Stimulated activated CD8-positive, alpha-beta memory T cell treated with anti-CD3 and anti-CD28 coated beads, Interleukin-15, amount 100 ng/mL, for 4 hours (primary cell): ENCODE data around the gene CELF4.

Experiments
- DNase-seq, 2 donors: peaks; one replicate each; pipeline ENCODE4 v3.0.0-alpha.2; 2020; ENCODE audit warnings: low read depth in 2 of 2

Gene CELF4

GRCh38 chr18:37565101-37565976, at the start of gene CELF4:
Gene CELF4 (minus strand): TSS chr18:37565798.
- DNase-seq, result no peak

- DNase-seq, result no peak
These were observed 47.6 kb upstream of the CELF4 start for GRCh38 chr18:37613253-37613565.

GRCh38 chr18:37612524-37613252, 47.1 kb upstream of the CELF4 start:
- DNase-seq, result no peak

GRCh38 chr18:37611614-37612279, 46.1 kb upstream of the CELF4 start:
- no peak for DNase-seq

- no peak for DNase-seq
These were observed 43.3 kb upstream of the CELF4 start for GRCh38 chr18:37608876-37609275.

- DNase-seq, result no peak
These were observed 41.7 kb upstream of the CELF4 start for GRCh38 chr18:37607281-37607680.

- DNase-seq, result no peak
These were observed 38.4 kb upstream of the CELF4 start for GRCh38 chr18:37604032-37604431.

- no peak for DNase-seq
These were observed 33.6 kb upstream of the CELF4 start for GRCh38 chr18:37598966-37599896.

GRCh38 chr18:37598396-37598795, 32.8 kb upstream of the CELF4 start:
- no peak for DNase-seq

- no peak for DNase-seq
These were observed 24.7 kb upstream of the CELF4 start for GRCh38 chr18:37590346-37590745.

GRCh38 chr18:37588289-37588688, 22.7 kb upstream of the CELF4 start:
- no peak for DNase-seq

- no peak for DNase-seq
These were observed 21.1 kb upstream of the CELF4 start for GRCh38 chr18:37586656-37587225.

- DNase-seq, result no peak
These were observed 19.5 kb upstream of the CELF4 start for GRCh38 chr18:37584952-37585695.

GRCh38 chr18:37584217-37584616, 18.6 kb upstream of the CELF4 start:
- no peak for DNase-seq

- DNase-seq, result no peak
These were observed 16.7 kb upstream of the CELF4 start for GRCh38 chr18:37582261-37582660.

GRCh38 chr18:37578886-37579513, 13.4 kb upstream of the CELF4 start:
- no peak for DNase-seq

- DNase-seq, result no peak
These were observed 12.6 kb upstream of the CELF4 start for GRCh38 chr18:37578182-37578678.

GRCh38 chr18:37577051-37577611, 11.5 kb upstream of the CELF4 start:
- DNase-seq, result no peak

GRCh38 chr18:37575646-37576045, 10.0 kb upstream of the CELF4 start:
- no peak for DNase-seq
